ENCODE results near the gene GPR180. TPM values are rescaled to one million over a fixed set of nuclear protein-coding genes. Genes with fewer than 3 reads are reported as not detected.

GPR180 gene
- total RNA-seq = 5.7 TPM
- long read RNA-seq, full-length matches to known transcripts = 10 of 11 reads
- long read RNA-seq, partial matches to known transcripts = 0 of 11 reads
- long read RNA-seq, other reads (novel, unspliced or antisense) = 1 of 11 reads

GRCh38 chr13:94601446-94602431 is at the start of gene GPR180:
TSS of gene GPR180 (plus strand) at chr13:94601857. CDS start at chr13:94601928, 71 bp downstream.
- DNase-seq (ENCODE audit: missing footprints) (peak; percentile 98), ATAC-seq (peak; percentile 100)
- intact Hi-C loops (cut with DNase I) = loop anchor here (2.0 kb wide), 1 partner anchor 53 kb away; no protein-coding TSS in a partner anchor

GRCh38 chr13:94552095-94552494 is 49.6 kb upstream of the GPR180 start:
- intact Hi-C loops (cut with DNase I) = no loop called here
- DNase-seq (ENCODE audit: missing footprints) (no peak), ATAC-seq (no peak)

- DNase-seq (ENCODE audit: missing footprints) (no peak), ATAC-seq (no peak)
- intact Hi-C loops (cut with DNase I) = no loop called here
Observed at GRCh38 chr13:94553766-94554165, 47.9 kb upstream of the GPR180 start.

GRCh38 chr13:94556041-94556440 is 45.6 kb upstream of the GPR180 start:
- ATAC-seq = peak; percentile 63
- intact Hi-C loops (cut with DNase I) = no loop called here

GRCh38 chr13:94556621-94557020 is 45.0 kb upstream of the GPR180 start:
- intact Hi-C loops (cut with DNase I) = no loop called here
- ATAC-seq (peak; percentile 48), DNase-seq (ENCODE audit: missing footprints) (no peak)

More at GRCh38 chr13:94556041-94556440, 45.6 kb upstream of the GPR180 start:
- DNase-seq (ENCODE audit: missing footprints) = no peak

- DNase-seq (ENCODE audit: missing footprints) = no peak
- intact Hi-C loops (cut with DNase I) = no loop called here
- ATAC-seq = no peak
Observed at GRCh38 chr13:94557684-94558235, 43.9 kb upstream of the GPR180 start.

GRCh38 chr13:94558716-94559115 is 42.9 kb upstream of the GPR180 start:
- intact Hi-C loops (cut with DNase I) = no loop called here
- ATAC-seq (no peak), DNase-seq (ENCODE audit: missing footprints) (no peak)

GRCh38 chr13:94559222-94559795 is 42.3 kb upstream of the GPR180 start:
- DNase-seq (ENCODE audit: missing footprints) = no peak
- no peak for ATAC-seq
- intact Hi-C loops (cut with DNase I) = no loop called here

- intact Hi-C loops (cut with DNase I) = no loop called here
- ATAC-seq (no peak), DNase-seq (ENCODE audit: missing footprints) (no peak)
Observed at GRCh38 chr13:94560116-94560515, 41.5 kb upstream of the GPR180 start.

GRCh38 chr13:94561126-94561525 is 40.5 kb upstream of the GPR180 start:
- ATAC-seq = no peak
- DNase-seq (ENCODE audit: missing footprints) = no peak
- intact Hi-C loops (cut with DNase I) = no loop called here

GRCh38 chr13:94567581-94567980 is 34.1 kb upstream of the GPR180 start:
- ATAC-seq (no peak), DNase-seq (ENCODE audit: missing footprints) (no peak)
- intact Hi-C loops (cut with DNase I) = no loop called here

GRCh38 chr13:94568443-94568842 is 33.2 kb upstream of the GPR180 start:
- ATAC-seq = no peak
- intact Hi-C loops (cut with DNase I) = no loop called here

GRCh38 chr13:94569615-94570014 is 32.0 kb upstream of the GPR180 start:
- DNase-seq (ENCODE audit: missing footprints) (no peak), ATAC-seq (no peak)
- intact Hi-C loops (cut with DNase I) = no loop called here

More at GRCh38 chr13:94568443-94568842, 33.2 kb upstream of the GPR180 start:
- DNase-seq (ENCODE audit: missing footprints) = no peak

GRCh38 chr13:94579063-94579462 is 22.6 kb upstream of the GPR180 start:
- ATAC-seq (no peak), DNase-seq (ENCODE audit: missing footprints) (no peak)
- intact Hi-C loops (cut with DNase I) = no loop called here

GRCh38 chr13:94583926-94584325 is 17.7 kb upstream of the GPR180 start:
- ATAC-seq (no peak), DNase-seq (ENCODE audit: missing footprints) (no peak)
- intact Hi-C loops (cut with DNase I) = no loop called here

- intact Hi-C loops (cut with DNase I) = no loop called here
- ATAC-seq = no peak
- DNase-seq (ENCODE audit: missing footprints) = no peak
Observed at GRCh38 chr13:94585543-94586101, 16.0 kb upstream of the GPR180 start.

GRCh38 chr13:94586371-94586770 is 15.3 kb upstream of the GPR180 start:
- DNase-seq (ENCODE audit: missing footprints) (no peak), ATAC-seq (no peak)
- intact Hi-C loops (cut with DNase I) = no loop called here

- DNase-seq (ENCODE audit: missing footprints) = no peak
- ATAC-seq = no peak
- intact Hi-C loops (cut with DNase I) = no loop called here
Observed at GRCh38 chr13:94588541-94588940, 13.1 kb upstream of the GPR180 start.

- ATAC-seq = no peak
- intact Hi-C loops (cut with DNase I) = no loop called here
Observed at GRCh38 chr13:94590744-94591143, 10.9 kb upstream of the GPR180 start.

More at GRCh38 chr13:94590744-94591143, 10.9 kb upstream of the GPR180 start:
- DNase-seq (ENCODE audit: missing footprints) = no peak
